Vagina (tissue), 2 donors: ENCODE measurements around the gene PPFIBP2. TPM values are rescaled to one million over a fixed set of nuclear protein-coding genes. Genes with fewer than 3 reads are reported as not detected.

Experiments
- DNase-seq, 2 donors: peaks; one replicate each; pipeline ENCODE4 v3.0.0-alpha.2; 2017; ENCODE audit errors: extremely low spot score in 2 of 2
- H3K27ac ChIP-seq: fragments of 200-600 bp; sonication (generic); one replicate; pipeline ENCODE4 v1.5.1; 2019
- H3K27me3 ChIP-seq: fragments of 200-600 bp; sonication (generic); one replicate; pipeline ENCODE4 v1.5.1; 2019
- H3K36me3 ChIP-seq, 2 donors: fragments of 200-600 bp; sonication (generic); one replicate each; pipeline ENCODE4 v1.5.1; 2017 to 2019
- H3K4me1 ChIP-seq: fragments of 200-600 bp; sonication (generic); one replicate; pipeline ENCODE4 v1.5.1; 2019
- H3K4me3 ChIP-seq, 2 donors: fragments of 200-600 bp; sonication (generic); 1 replicate in 1 of 2; 2 replicates in 1 of 2; pipeline ENCODE4 v1.5.1; 2016 to 2019
- H3K9me3 ChIP-seq: fragments of 200-600 bp; sonication (generic); one replicate; pipeline ENCODE4 v1.5.1; 2019
- POLR2A ChIP-seq, 2 donors: fragments of 450-650 bp; IDR thresholded peaks; one replicate each; pipeline ENCODE4 v1.6.1; 2017; ENCODE audit warnings: antibody characterized with exemption in 2 of 2, mild to moderate bottlenecking in 2 of 2, moderate library complexity in 2 of 2
- POLR2AphosphoS5 ChIP-seq, 2 donors: sonication (generic); formaldehyde crosslinking; IDR thresholded peaks; one replicate each; pipeline ENCODE4 v1.9.0; 2017; ENCODE audit warnings: antibody characterized with exemption in 2 of 2, mild to moderate bottlenecking in 2 of 2, low read depth in 1 of 2; ENCODE audit not compliant: insufficient read depth in 1 of 2
- intact Hi-C: fragments of 100-400 bp; cut with DNase I; formaldehyde crosslinking; loops from one replicate; pipeline ENCODE4 v1.15.1; 2023
- total RNA-seq: library from RNA; depleted of rRNA; stranded (reverse); fragments of >200 nt; gene quantifications from one replicate; pipeline ENCODE4 v1.2.3, GENCODE V29; 2016
- TF ChIP-seq, protein P1 (sequence below), 3 experiments: fragments of 450-650 bp in 2 of 3; fragments of 200-600 bp in 1 of 3; sonication (generic) in 1 of 3; IDR thresholded peaks; one replicate each; pipeline ENCODE4 v1.5.1; 2017 to 2019; ENCODE audit warnings: antibody characterized with exemption in 3 of 3, mild to moderate bottlenecking in 2 of 3, moderate library complexity in 2 of 3

Gene PPFIBP2
- total RNA-seq, 1 donor from 2014 or later = 48.1 TPM

DNA sequence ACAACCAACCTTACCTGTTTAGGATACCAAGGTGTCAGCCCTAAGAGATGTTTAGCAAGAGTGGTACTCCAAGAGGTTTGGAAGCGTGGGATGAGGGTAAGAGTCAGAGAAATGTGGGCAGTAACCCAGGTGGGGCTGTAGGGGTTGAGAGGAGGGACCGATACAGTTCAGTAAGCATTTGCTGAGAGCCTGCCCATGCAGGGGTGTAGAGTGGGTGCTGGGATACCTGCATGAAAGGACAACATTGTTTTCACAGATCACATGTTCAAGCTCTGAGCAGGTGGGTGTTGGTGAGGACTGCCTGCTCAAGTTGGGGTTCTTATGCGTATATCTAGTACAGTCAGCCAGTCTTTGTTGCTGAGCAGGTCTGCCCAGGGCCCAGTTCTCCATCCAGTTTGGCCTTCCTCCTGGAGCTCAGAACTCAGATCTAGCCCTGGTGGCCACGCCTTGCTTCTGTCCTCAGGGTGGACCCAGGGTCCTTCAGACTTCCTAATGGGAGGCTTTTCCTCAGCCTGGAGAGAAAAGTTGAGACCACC lies 14.8 kb downstream of the PPFIBP2 start:
- H3K27ac ChIP-seq = no peak overlapping the region
- peaks cover 16% of the 10 kb centered on the region for H3K4me1 ChIP-seq

DNA sequence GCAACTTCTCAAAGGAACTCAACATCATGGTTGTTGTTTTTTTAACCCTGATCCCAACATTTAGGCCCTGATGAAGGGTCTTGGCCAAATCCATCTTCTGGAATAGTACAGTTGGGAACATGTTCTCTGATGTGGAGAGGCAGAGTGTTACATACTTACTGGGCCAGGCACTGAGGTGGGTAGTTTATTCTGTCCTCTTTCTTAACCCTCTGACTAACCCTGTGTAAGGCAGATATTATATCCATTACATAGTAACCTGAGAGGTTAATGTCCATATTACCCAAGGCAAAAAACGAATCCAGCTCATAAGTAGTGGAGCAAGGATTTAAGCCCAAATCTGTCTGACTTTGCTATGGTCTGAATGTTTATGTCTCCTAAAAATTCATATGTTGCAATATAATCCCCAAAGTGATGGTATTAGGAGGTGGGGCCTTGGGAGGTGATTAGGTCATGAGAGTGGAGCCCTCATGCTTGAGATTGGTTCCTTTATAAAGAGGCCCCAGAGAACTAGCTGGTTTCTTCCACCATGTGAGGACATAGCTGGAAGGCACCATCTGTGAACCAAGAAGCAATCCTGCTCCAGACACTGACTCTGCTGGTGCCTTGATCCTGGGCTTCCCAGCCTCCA lies 16.3 kb downstream of the PPFIBP2 start:
- Histone ChIP-seq H3K4me1 (peaks cover under 1% of the 10 kb centered on the region), H3K36me3 (no peaks in the 10 kb centered on the region), H3K27me3 (no peaks in the 10 kb centered on the region), H3K27ac (no peak overlapping the region), H3K9me3 (no peaks in the 10 kb centered on the region), H3K4me3 (no peak overlapping the region)
- no peak for DNase-seq
- intact Hi-C loops = no loop called here
- TF ChIP-seq POLR2AphosphoS5 (IDR thresholded peaks at IDR 0.05; ENCODE audit: insufficient read depth in 1 of 2, low read depth in 1 of 2) (no peak), POLR2A (IDR thresholded peaks at IDR 0.05) (no peak)
- TF ChIP-seq, protein P1, sequence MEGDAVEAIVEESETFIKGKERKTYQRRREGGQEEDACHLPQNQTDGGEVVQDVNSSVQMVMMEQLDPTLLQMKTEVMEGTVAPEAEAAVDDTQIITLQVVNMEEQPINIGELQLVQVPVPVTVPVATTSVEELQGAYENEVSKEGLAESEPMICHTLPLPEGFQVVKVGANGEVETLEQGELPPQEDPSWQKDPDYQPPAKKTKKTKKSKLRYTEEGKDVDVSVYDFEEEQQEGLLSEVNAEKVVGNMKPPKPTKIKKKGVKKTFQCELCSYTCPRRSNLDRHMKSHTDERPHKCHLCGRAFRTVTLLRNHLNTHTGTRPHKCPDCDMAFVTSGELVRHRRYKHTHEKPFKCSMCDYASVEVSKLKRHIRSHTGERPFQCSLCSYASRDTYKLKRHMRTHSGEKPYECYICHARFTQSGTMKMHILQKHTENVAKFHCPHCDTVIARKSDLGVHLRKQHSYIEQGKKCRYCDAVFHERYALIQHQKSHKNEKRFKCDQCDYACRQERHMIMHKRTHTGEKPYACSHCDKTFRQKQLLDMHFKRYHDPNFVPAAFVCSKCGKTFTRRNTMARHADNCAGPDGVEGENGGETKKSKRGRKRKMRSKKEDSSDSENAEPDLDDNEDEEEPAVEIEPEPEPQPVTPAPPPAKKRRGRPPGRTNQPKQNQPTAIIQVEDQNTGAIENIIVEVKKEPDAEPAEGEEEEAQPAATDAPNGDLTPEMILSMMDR (IDR thresholded peaks at IDR 0.05) = no peak

More for the DNA sequence above, 14.8 kb downstream of the PPFIBP2 start:
- no peak for TF ChIP-seq POLR2AphosphoS5 (IDR thresholded peaks at IDR 0.05; ENCODE audit: insufficient read depth in 1 of 2, low read depth in 1 of 2)
- no peak for TF ChIP-seq POLR2A (IDR thresholded peaks at IDR 0.05)
- TF ChIP-seq, protein P1 (IDR thresholded peaks at IDR 0.05) = no peak
- Histone ChIP-seq H3K27me3 (no peaks in the 10 kb centered on the region), H3K9me3 (no peaks in the 10 kb centered on the region), H3K36me3 (no peaks in the 10 kb centered on the region), H3K4me3 (no peak overlapping the region)
- no peak for DNase-seq
- intact Hi-C loops = no loop called here

DNA sequence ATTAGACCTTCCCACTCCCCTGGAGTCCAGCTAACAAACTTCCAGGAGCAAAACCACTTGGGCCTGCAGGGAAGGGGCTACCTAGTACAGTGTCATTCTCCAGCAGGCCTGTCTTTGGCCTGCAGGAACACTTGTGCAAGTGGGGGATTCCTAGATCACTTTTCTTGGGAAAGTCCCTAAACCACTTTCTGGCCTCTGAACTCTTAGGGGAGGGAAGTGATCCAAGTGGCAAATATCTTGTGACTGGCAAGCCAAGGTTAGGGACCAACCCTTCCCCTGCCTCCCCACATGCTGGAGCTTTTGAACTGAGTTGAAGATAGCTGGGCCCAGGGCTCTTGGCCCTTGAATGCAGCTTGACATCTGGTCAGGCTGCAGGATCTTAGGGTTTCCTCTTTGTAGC lies 17.2 kb downstream of the PPFIBP2 start:
- intact Hi-C loops = no loop called here
- H3K27ac ChIP-seq = no peak overlapping the region
- no peak overlapping the region for H3K4me3 ChIP-seq
- H3K4me1 ChIP-seq = no peaks in the 10 kb centered on the region
- no peaks in the 10 kb centered on the region for H3K36me3 ChIP-seq
- H3K9me3 ChIP-seq = no peaks in the 10 kb centered on the region
- H3K27me3 ChIP-seq = no peaks in the 10 kb centered on the region
- DNase-seq = no peak
- no peak for TF ChIP-seq POLR2AphosphoS5 (IDR thresholded peaks at IDR 0.05; ENCODE audit: insufficient read depth in 1 of 2, low read depth in 1 of 2)
- TF ChIP-seq, protein P1 (IDR thresholded peaks at IDR 0.05) = no peak
- TF ChIP-seq POLR2A (IDR thresholded peaks at IDR 0.05) = no peak

DNA sequence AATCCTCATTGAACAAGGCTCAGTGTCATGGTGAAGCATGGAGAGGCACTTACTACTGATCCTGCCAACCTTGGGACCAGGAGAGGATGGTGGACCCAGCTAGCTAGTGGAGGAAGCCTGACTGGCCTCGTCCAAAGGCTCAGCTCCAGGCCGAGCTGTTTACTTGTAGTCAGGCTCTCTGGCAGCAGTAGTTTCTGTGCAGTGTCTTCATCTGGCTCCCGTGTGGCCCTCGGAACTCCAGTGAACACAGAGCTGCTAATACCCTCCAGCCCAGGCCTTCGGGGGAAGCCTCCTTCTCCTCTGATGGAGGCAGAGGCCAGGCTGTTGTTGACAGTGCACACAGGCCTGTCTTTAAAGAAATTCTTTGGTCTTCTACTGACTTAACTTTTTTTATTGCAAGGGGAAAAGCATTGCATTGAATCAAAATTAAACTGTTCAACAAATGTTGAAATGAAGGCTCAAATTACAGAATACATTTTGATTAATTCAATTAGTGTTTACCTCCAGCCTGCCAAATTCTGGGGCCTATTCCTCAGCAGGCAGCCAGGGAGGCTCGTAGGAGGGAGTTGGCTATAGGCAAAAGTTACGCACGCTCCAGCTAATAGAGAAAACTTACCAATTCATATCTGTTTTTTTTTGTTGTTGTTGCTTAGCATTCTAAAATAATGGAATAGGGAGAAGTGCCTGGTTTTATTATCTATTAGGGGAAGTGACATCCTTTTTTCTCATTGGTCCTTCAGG lies 18.8 kb downstream of the PPFIBP2 start:
- DNase-seq = no peak
- Histone ChIP-seq H3K27me3 (no peaks in the 10 kb centered on the region), H3K4me1 (peaks cover 8% of the 10 kb centered on the region), H3K4me3 (no peak overlapping the region), H3K27ac (no peak overlapping the region), H3K36me3 (no peaks in the 10 kb centered on the region), H3K9me3 (no peaks in the 10 kb centered on the region)
- intact Hi-C loops = no loop called here
- TF ChIP-seq, protein P1 (IDR thresholded peaks at IDR 0.05) = no peak
- TF ChIP-seq POLR2A (IDR thresholded peaks at IDR 0.05) = no peak
- TF ChIP-seq POLR2AphosphoS5 (IDR thresholded peaks at IDR 0.05; ENCODE audit: insufficient read depth in 1 of 2, low read depth in 1 of 2) = no peak
